Central memory CD8-positive, alpha-beta T cell (primary cell): ENCODE measurements around the gene PRCC.
"Not testable (repeated sequence)": the region's sequence is repeated elsewhere in the genome, so short reads cannot be mapped to it uniquely, and the experiment has no call there.

Experiments
- ATAC-seq: fragments of 150-1000 bp; cut with Tn5 transposase; replicated peaks from 2 replicates; pipeline ENCODE4 v1.10.0; 2022; ENCODE audit warnings: mild to moderate bottlenecking, moderate FRiP score, moderate number of reproducible peaks; ENCODE audit not compliant: poor library complexity, severe bottlenecking; ENCODE audit errors: extremely low read depth
- DNase-seq, 2 donors: peaks; one replicate each; pipeline ENCODE4 v3.0.0; 2021; ENCODE audit warnings: low spot score in 2 of 2
- H3K27ac Mint-ChIP-seq: one replicate; pipeline ENCODE4 v1.8.0; 2022; ENCODE audit warnings: low read depth, mild to moderate bottlenecking, moderate library complexity, mixed read lengths
- H3K27me3 Mint-ChIP-seq: one replicate; pipeline ENCODE4 v1.8.0; 2022; ENCODE audit warnings: mixed read lengths
- H3K36me3 Mint-ChIP-seq: one replicate; pipeline ENCODE4 v1.8.0; 2022; ENCODE audit warnings: mild to moderate bottlenecking, moderate library complexity, mixed read lengths; ENCODE audit not compliant: insufficient read depth
- H3K4me1 Mint-ChIP-seq: one replicate; pipeline ENCODE4 v1.8.0; 2022; ENCODE audit warnings: mixed read lengths
- H3K4me3 Mint-ChIP-seq: one replicate; pipeline ENCODE4 v1.8.0; 2022; ENCODE audit warnings: mild to moderate bottlenecking, moderate library complexity, mixed read lengths
- H3K9me3 Mint-ChIP-seq: one replicate; pipeline ENCODE4 v1.8.0; 2022; ENCODE audit warnings: mixed read lengths

The PRCC gene

DNA sequence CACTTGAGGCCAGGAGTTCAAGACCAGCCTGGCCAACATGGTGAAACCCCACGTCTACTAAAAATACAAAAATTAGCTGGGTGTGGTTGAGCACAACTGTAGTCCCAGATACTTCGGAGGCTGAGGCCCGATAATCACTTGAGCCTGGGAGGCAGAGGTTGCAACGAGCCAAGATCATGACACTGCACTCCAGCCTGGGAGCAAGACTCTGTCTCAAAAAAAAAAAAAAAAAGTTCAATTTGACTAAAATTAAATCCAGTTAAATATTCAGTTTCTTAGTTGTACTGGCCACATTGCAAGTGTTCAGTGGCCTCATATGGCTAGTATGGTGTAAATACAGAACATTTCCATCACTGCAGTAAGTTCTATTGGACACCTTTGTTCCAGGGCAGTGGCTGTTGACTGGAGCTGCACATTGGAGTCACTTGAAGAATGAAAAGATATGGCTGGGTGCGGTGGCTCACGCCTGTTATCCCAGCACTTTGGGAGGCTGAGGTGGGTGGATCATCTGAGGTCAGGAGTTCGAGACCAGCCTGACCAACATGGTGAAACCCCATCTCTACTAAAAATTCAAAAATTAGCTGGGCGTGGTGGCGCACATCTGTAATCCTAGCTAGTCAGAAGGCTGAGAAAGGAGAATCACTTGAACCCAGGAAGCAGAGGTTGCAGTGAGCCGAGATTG lies 9.6 kb upstream of the PRCC start:
- H3K4me3 Mint-ChIP-seq, H3K36me3 Mint-ChIP-seq, DNase-seq, H3K27ac Mint-ChIP-seq, H3K27me3 Mint-ChIP-seq, H3K9me3 Mint-ChIP-seq, ATAC-seq: not testable (repeated sequence)
- peaks cover 13% of the 10 kb centered on the region for H3K4me1 Mint-ChIP-seq

DNA sequence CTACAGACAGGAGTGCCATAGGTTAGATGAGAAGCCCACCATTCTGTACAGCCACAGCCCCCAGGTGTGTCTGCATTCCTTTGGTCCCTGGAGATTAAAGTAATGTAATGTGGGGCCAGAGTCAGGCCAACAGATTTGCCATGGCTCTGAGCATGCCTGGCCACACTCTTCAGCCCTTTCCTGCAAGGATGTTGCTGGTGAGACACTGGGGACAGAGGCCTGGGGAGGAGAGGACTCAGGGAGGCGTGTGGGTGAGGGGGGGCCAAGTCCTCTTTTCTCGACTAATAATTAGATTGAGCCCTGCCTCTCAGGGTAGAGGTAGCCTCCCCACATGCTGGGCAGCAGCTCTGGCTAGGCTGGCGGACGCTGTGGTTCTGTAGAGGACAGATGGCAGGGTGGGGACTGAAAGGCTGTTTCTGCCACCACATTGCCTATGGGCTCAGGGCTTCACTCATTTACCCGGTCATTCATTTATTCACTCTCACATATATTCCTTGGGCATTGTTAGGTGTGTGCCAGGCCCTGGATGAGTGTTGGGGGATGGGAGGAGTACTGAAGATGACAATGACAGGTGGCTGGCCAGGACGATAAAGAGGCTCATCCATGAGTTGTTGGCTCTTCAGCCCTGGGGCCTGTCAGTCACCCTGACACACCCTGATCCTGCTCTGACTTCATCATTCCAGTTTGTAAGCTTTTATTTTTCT lies 7.1 kb upstream of the PRCC start:
- H3K4me3 Mint-ChIP-seq, result no peak overlapping the region
- no peaks in the 10 kb centered on the region for H3K36me3 Mint-ChIP-seq
- H3K9me3 Mint-ChIP-seq, result no peaks in the 10 kb centered on the region
- H3K27me3 Mint-ChIP-seq, result no peaks in the 10 kb centered on the region
- peaks cover 4% of the 10 kb centered on the region for H3K4me1 Mint-ChIP-seq
- no peak overlapping the region for H3K27ac Mint-ChIP-seq
- DNase-seq (no peak), ATAC-seq (no peak)

DNA sequence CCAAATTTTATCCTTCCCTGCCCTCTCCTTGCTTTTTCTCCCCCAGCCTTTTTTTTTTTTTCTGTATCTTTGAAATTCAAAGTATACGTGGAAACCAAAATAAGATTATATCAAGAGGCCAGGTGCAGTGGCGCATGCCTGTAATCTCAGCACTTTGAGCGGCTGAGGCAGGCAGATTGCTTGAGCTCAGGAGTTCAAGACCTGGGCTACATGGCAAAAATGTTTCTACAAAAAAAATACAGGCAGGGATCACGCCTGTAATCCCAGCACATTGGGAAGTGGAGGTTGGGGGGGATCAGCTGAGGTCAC lies 6.6 kb upstream of the PRCC start:
- no peak overlapping the region for H3K4me3 Mint-ChIP-seq
- DNase-seq, result no peak
- H3K4me1 Mint-ChIP-seq, result no peaks in the 10 kb centered on the region
- H3K27me3 Mint-ChIP-seq, result no peaks in the 10 kb centered on the region
- H3K9me3 Mint-ChIP-seq, result no peaks in the 10 kb centered on the region
- peaks cover 3% of the 10 kb centered on the region for H3K36me3 Mint-ChIP-seq
- H3K27ac Mint-ChIP-seq, result no peak overlapping the region
- ATAC-seq, result no peak

GRCh38 chr1:156765136-156765535 lies 2.2 kb upstream of the PRCC start:
- peak overlapping the region; percentile 53 for H3K27ac Mint-ChIP-seq
- H3K4me1 Mint-ChIP-seq, result peaks cover 22% of the 10 kb centered on the region
- not testable (repeated sequence) for H3K9me3 Mint-ChIP-seq, ATAC-seq, H3K4me3 Mint-ChIP-seq, H3K27me3 Mint-ChIP-seq, DNase-seq
- H3K36me3 Mint-ChIP-seq, result peaks cover 13% of the 10 kb centered on the region

- ATAC-seq, result no peak
- H3K27ac Mint-ChIP-seq, result peak overlapping the region; percentile 53
These were observed 1.7 kb upstream of the PRCC start for GRCh38 chr1:156765666-156766065.

DNA sequence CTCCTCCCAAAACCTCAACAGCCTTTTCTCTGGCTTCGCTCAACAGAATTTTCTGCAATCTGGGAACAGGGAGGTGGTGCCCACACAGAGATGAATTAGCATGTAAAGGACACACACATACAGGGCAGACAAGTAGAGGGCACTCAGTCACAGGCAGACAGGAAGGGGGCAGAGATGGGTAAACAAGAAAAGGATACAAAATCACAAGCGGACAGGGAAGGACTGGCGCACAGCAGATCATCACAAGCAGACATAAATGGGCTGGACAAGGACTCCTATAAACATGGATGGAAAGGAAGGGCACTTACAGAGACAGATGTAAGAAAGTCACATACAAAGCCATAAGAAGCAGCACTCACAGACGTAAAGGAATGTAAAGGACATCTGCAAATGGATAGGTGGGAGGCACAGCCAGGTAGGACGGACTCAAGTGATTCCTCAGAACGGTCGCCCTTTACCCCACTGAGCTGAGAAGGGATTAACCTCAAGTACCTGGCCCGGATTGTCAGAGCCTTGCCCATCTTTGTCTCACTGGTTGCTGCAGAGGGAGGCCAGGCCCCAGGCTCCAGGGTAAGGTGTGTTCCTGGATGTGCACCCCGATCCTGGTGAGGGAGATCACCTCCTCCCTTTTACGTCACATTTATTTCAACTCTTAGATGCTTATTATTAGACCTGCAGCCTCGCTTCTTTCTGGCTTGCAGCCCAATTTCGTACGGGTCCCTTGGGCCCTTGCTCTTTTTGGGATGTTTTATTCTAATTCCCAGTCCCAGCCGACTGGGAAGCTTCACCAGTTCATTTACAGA lies 836 bp upstream of the PRCC start:
- Mint-ChIP-seq H3K36me3 (peaks cover 22% of the 10 kb centered on the region), H3K27me3 (no peaks in the 10 kb centered on the region), H3K4me1 (peaks cover 34% of the 10 kb centered on the region), H3K27ac (no peak overlapping the region), H3K9me3 (no peaks in the 10 kb centered on the region), H3K4me3 (no peak overlapping the region)
- ATAC-seq, result no peak
- no peak for DNase-seq

More at GRCh38 chr1:156765666-156766065, 1.7 kb upstream of the PRCC start:
- peaks cover 26% of the 10 kb centered on the region for H3K4me1 Mint-ChIP-seq
- peaks cover 17% of the 10 kb centered on the region for H3K36me3 Mint-ChIP-seq
- H3K4me3 Mint-ChIP-seq, result no peak overlapping the region
- no peak for DNase-seq
- no peaks in the 10 kb centered on the region for H3K9me3 Mint-ChIP-seq
- H3K27me3 Mint-ChIP-seq, result no peaks in the 10 kb centered on the region

- H3K27me3 Mint-ChIP-seq, result no peaks in the 10 kb centered on the region
- peaks cover 22% of the 10 kb centered on the region for H3K36me3 Mint-ChIP-seq
- DNase-seq (peak in 1 of 2 donors; percentile 28), ATAC-seq (peak; percentile 1)
- no peaks in the 10 kb centered on the region for H3K9me3 Mint-ChIP-seq
- H3K27ac Mint-ChIP-seq, result no peak overlapping the region
- H3K4me1 Mint-ChIP-seq, result peaks cover 43% of the 10 kb centered on the region
- H3K4me3 Mint-ChIP-seq, result no peak overlapping the region
These were observed 707 bp downstream of the PRCC start for GRCh38 chr1:156767879-156768604.

- Mint-ChIP-seq H3K36me3 (peaks cover 28% of the 10 kb centered on the region), H3K27me3 (no peaks in the 10 kb centered on the region), H3K27ac (no peak overlapping the region), H3K4me3 (no peak overlapping the region), H3K4me1 (peaks cover 50% of the 10 kb centered on the region), H3K9me3 (no peaks in the 10 kb centered on the region)
- ATAC-seq, result no peak
- DNase-seq, result no peak
These were observed 1.4 kb downstream of the PRCC start for GRCh38 chr1:156768610-156769295.

DNA sequence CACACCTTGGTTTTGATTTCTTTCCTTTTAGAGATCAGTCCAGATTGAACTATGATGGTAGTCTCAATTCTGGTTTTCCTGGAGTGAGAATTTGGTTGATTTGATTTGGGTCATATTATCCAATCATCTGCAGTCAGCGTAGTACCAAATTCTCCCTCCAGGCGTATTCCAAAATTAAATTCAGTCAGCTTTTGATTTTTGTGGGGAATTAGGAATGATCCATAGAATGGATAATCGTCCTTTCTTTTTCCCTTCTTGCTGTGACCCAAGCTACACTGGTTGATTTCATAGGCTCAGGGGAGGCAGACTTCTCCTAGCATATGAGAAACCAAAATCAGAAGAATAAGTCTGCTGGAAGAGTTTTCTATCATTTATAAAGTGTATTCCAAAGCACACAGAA lies 4.9 kb downstream of the PRCC start:
- no peak for DNase-seq
- H3K4me3 Mint-ChIP-seq, result no peak overlapping the region
- no peak overlapping the region for H3K27ac Mint-ChIP-seq
- H3K27me3 Mint-ChIP-seq, result no peaks in the 10 kb centered on the region
- H3K36me3 Mint-ChIP-seq, result peaks cover 30% of the 10 kb centered on the region
- no peaks in the 10 kb centered on the region for H3K9me3 Mint-ChIP-seq
- peaks cover 67% of the 10 kb centered on the region for H3K4me1 Mint-ChIP-seq
- no peak for ATAC-seq

DNA sequence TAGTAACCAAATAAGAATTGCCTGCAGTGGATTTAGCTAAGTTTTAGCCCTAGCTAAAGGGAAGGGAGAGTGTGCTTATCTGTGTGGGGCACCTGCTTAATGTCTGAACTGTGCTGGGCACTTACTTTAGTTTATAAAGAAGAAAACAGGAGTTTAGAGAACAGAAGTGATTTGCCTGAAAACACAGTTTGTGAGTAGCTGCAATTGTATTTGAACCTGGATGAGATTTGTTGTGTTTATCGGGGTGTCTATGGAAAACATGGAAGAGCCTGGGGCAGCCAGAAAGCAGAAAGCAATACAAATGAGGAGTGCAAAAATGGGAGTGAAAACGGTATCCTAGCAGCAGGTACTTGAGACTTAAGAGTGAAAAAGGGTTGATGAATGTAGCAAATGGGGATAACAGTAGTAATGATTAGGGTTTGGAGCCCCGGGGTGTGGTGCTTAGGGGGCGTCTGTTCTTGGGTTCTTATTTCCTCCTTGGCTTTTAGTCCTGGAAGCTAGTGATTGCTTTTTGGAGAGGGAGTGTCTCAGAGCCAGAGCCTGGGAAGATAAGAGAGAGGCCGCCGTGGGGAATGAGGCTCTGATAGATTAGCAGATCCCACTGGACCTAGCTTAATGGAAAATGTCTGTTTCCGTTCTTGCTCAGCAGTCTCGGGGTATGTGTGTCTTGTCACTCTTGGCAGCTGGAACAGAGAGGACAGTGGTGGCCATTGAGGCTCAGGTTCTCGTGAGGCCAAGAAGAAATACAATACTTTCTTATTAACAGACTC lies 5.6 kb downstream of the PRCC start:
- Mint-ChIP-seq H3K27ac (no peak overlapping the region), H3K36me3 (peaks cover 28% of the 10 kb centered on the region)

DNA sequence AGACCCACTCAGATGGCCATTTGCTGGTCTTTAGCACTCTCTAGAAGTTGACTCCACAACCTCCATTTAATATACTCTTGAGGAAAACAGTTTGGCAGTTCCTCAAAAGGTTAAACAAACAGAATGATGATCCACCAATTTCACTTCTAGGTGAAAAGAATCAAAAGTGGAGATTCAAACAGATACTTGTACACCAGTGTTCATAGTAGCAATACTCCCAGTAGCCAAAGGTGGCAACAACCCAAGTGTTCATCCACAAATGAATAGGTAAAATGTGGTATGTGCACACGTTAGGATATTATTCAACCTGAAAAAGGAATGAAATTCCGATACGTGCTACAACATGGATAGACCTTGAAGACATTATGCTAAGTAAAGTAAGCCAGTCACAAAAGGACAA lies 6.3 kb downstream of the PRCC start:
- Mint-ChIP-seq H3K9me3 (no peaks in the 10 kb centered on the region), H3K27me3 (no peaks in the 10 kb centered on the region), H3K4me1 (peaks cover 72% of the 10 kb centered on the region), H3K27ac (no peak overlapping the region), H3K36me3 (peaks cover 25% of the 10 kb centered on the region), H3K4me3 (no peak overlapping the region)
- no peak for DNase-seq
- ATAC-seq, result no peak

More for the DNA sequence above, 5.6 kb downstream of the PRCC start:
- Mint-ChIP-seq H3K9me3 (no peaks in the 10 kb centered on the region), H3K4me1 (peaks cover 73% of the 10 kb centered on the region), H3K27me3 (no peaks in the 10 kb centered on the region), H3K4me3 (no peak overlapping the region)
- ATAC-seq, result no peak
- DNase-seq, result no peak
